Adrenal gland (tissue), 12 donors: ENCODE data around the gene NGRN. TPM values are rescaled to one million over a fixed set of nuclear protein-coding genes. Genes with fewer than 3 reads are reported as not detected.
"Not testable (repeated sequence)": the region's sequence is repeated elsewhere in the genome, so short reads cannot be mapped to it uniquely, and the experiment has no call there.

Experiments
- DNase-seq, 7 donors: peaks; one replicate each; pipeline ENCODE4 v3.0.0-alpha.2; 2019 to 2020
- H3K27ac ChIP-seq, 5 donors: fragments of 200-600 bp; sonication (generic) in 4 of 5; 1 replicate in 3 of 5; 2 replicates in 2 of 5; pipeline versions ENCODE4 v1.5.1 to v1.8.0; 2016 to 2020; ENCODE audit warnings: mild to moderate bottlenecking in 1 of 5
- H3K27me3 ChIP-seq: fragments of 200-600 bp; 2 replicates; pipeline ENCODE4 v1.8.0; 2021
- H3K36me3 ChIP-seq, 2 donors: fragments of 200-600 bp; replicated peaks in 1 of 2; 1 replicate in 1 of 2; 2 replicates in 1 of 2; pipeline versions ENCODE4 v1.5.1 to v1.8.0; 2018 to 2022
- H3K4me1 ChIP-seq, 2 donors: fragments of 200-600 bp; replicated peaks in 1 of 2; 1 replicate in 1 of 2; 2 replicates in 1 of 2; pipeline versions ENCODE4 v1.5.1 to v1.8.0; 2018 to 2021
- H3K4me3 ChIP-seq, 4 donors: fragments of 200-600 bp; sonication (generic) in 3 of 4; one replicate each; pipeline ENCODE4 v1.5.1; 2016 to 2018
- H3K9me3 ChIP-seq, 3 donors: fragments of 200-600 bp; sonication (generic) in 1 of 3; replicated peaks in 1 of 3; 1 replicate in 2 of 3; 2 replicates in 1 of 3; pipeline versions ENCODE4 v1.5.1 to v1.8.0; 2016 to 2021
- CTCF ChIP-seq, 6 experiments: fragments of 450-650 bp in 4 of 6; fragments of 200-600 bp in 2 of 6; sonication (generic) in 1 of 6; IDR thresholded peaks; 1 replicate in 5 of 6; 2 replicates in 1 of 6; pipeline versions ENCODE4 v1.5.1 to v1.8.0; 2016 to 2021; ENCODE audit warnings: antibody characterized with exemption in 6 of 6, mild to moderate bottlenecking in 2 of 6, moderate library complexity in 1 of 6
- POLR2A ChIP-seq, 2 donors: fragments of 450-650 bp; IDR thresholded peaks; one replicate each; pipeline ENCODE4 v1.6.1; 2017; ENCODE audit warnings: antibody characterized with exemption in 2 of 2, mild to moderate bottlenecking in 2 of 2, moderate library complexity in 1 of 2
- WGBS, 4 donors: extraction: QIAGEN DNeasy Blood & Tissue Kit in 2 of 4; methylation state at CpG; one replicate each; pipeline versions ENCODE4 v1.1.5 to v1.1.7; 2013 to 2017; 5-methylcytosine and 5-hydroxymethylcytosine counted together
- intact Hi-C, 2 donors: fragments of 100-400 bp; cut with DNase I; formaldehyde crosslinking; loops; one replicate each; pipeline versions ENCODE4 v1.14.1 to v1.15.0; 2022 to 2023
- polyA plus RNA-seq, 3 donors: library from polyadenylated mRNA; stranded (reverse); fragments of 200-250 nt in 2 of 3; fragments of 350-450 nt in 1 of 3; fragmentation: Illumina TruSeq in 1 of 3; extraction: RNeasy Lipid Tissue Mini Kit (QIAGEN cat#74804) in 1 of 3; gene quantifications; one replicate each; pipeline ENCODE4 v1.2.3, GENCODE V29; 2013 to 2014
- total RNA-seq, 9 donors: library from RNA; depleted of rRNA in 4 of 9; stranded (reverse); fragments of >200 nt in 4 of 9; fragments of 120-200 nt in 1 of 9; fragmentation: NEBNext Ultra II Directional in 1 of 9; extraction: Animal tissue kit (Norgen Biotek cat#: 25700) in 1 of 9; gene quantifications; one replicate each; pipeline versions ENCODE4 v1.1.0 to v1.2.4, GENCODE V29; 2013 to 2023
- donor health status: healthy with polysubstance abuse.
- donor health status: Bipolar disorder and iron deficiency.
- donor health status: DM: yes; HTN: yes; CAD: no.
- donor health status: DM: no; HTN: no; CAD: no.
- donor health status: DM: no; HTN: no; CAD: no.
- donor health status: DM: yes; HTN: yes; CAD: no.

Gene NGRN
- total and polyA plus RNA-seq, 12 donors = 53.5 to 133 (median 103) TPM

DNA sequence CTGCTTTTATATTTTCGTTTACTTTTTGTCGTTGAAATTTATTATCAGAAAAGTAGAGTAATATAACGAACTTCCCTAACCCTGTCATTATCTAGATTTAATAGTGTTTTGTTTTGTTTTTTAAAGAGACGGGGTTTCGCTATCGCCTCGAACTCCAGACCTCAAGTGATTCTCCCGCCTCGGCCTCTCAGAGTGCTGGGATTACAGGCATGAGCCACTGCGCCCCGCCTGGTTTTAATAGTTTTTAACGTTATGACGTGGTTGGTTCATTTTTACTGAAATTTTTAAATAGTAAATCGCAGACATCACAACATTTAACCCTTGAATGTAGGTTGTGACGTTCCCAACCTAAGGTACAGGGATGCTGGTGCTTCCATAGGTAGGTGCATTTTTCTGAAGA, 1.0 kb downstream of the NGRN start:
- no peaks in the 10 kb centered on the region for H3K27me3 ChIP-seq
- intact Hi-C loops = no loop called here
- H3K9me3 ChIP-seq = no peaks in the 10 kb centered on the region
- TF ChIP-seq POLR2A (IDR thresholded peaks at IDR 0.05) = no peak
- no peak for TF ChIP-seq CTCF (IDR thresholded peaks at IDR 0.05)
- peak in 3 of 7 donors; percentile 44 to 66 (median 46) for DNase-seq
- H3K4me1 ChIP-seq = peaks cover 20 to 57% of the 10 kb centered on the region in 2 donors
- WGBS, 4 donors = 10 to 15% (median 13%) methylated on average over 15 of the region's 15 CpGs
- H3K4me3 ChIP-seq = peak overlapping the region in 2 of 4 donors; percentile 64 to 71
- H3K36me3 ChIP-seq = peaks cover 0 to 18% of the 10 kb centered on the region in 2 donors
- H3K27ac ChIP-seq = peak overlapping the region; percentile 94 to 96 (median 96)

DNA sequence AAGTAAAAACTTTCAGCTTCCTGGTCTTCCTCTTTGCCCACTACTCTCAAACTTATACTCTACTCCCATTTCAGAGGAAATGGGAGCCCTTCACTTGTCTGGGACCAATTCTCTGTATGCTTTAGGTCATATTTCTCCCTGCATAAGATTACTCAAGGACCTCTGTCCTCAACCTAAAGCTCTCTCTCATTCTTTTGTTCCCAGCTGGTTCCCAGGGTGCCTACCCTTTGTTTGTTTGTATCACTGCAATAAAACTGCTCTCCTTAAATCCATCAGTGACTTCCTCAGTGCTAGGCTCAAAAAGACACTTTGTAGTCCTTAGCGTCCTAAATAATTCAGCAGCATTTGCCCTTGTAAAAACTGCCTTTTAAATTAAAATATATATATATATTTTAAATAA, 2.9 kb downstream of the NGRN start:
- no peaks in the 10 kb centered on the region for H3K27me3 ChIP-seq
- DNase-seq = no peak
- no peak for TF ChIP-seq CTCF (IDR thresholded peaks at IDR 0.05)
- intact Hi-C loops = no loop called here
- 44 to 64% (median 51%) methylated on average over 1 of the region's 1 CpG for WGBS, 4 donors
- no peaks in the 10 kb centered on the region for H3K9me3 ChIP-seq
- peaks cover 20 to 57% of the 10 kb centered on the region in 2 donors for H3K4me1 ChIP-seq
- H3K4me3 ChIP-seq = no peak overlapping the region
- peaks cover 0 to 30% of the 10 kb centered on the region in 2 donors for H3K36me3 ChIP-seq
- H3K27ac ChIP-seq = no peak overlapping the region

GRCh38 chr15:90270502-90271150, 5.2 kb downstream of the NGRN start:
- Histone ChIP-seq H3K36me3 (peaks cover 0 to 30% of the 10 kb centered on the region in 2 donors), H3K4me3 (no peak overlapping the region), H3K27ac (no peak overlapping the region), H3K4me1 (peaks cover 12 to 47% of the 10 kb centered on the region in 2 donors), H3K27me3 (no peaks in the 10 kb centered on the region), H3K9me3 (no peaks in the 10 kb centered on the region)
- intact Hi-C loops = no loop called here
- TF ChIP-seq CTCF (IDR thresholded peaks at IDR 0.05) (no peak), POLR2A (IDR thresholded peaks at IDR 0.05) (no peak)
- 83 to 90% (median 84%) methylated on average over 10 of the region's 10 CpGs for WGBS, 4 donors
- DNase-seq = no peak

DNA sequence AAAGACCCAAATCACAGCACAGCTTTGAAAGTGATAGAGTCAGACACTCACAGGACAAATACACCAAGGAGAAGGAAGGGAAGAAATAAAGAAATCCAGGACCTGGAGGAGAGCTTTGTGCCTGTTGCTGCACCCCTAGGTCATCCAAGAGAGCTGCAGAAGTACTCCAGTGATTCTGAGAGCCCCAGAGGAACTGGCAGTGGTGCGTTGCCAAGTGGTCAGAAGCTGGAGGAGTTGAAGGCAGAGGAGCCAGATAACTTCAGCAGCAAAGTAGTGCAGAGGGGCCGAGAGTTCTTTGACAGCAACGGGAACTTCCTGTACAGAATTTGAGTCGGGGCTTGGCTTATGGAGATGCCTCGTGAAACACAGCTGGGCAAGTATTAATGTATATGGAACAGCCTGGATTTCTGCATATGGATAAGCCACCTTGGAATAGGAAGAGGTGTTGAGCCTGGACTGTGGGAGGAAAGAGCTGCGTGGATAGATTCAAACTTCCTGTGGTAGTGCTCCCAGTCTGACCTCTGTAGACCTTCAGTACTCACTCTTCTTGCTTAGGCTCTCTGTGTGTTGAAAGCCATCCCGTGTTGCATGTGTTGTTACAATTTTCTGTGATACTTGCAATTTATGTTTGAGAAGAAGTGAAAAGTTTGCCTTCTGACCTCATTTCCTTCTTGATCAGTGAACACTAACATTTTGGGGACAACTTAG, 6.1 kb downstream of the NGRN start:
- no peak for DNase-seq
- Histone ChIP-seq H3K27me3 (no peaks in the 10 kb centered on the region), H3K4me1 (peaks cover 10 to 44% of the 10 kb centered on the region in 2 donors), H3K36me3 (peaks cover 0 to 30% of the 10 kb centered on the region in 2 donors), H3K9me3 (no peaks in the 10 kb centered on the region), H3K4me3 (no peak overlapping the region), H3K27ac (no peak overlapping the region)
- no peak for TF ChIP-seq POLR2A (IDR thresholded peaks at IDR 0.05)
- no peak for TF ChIP-seq CTCF (IDR thresholded peaks at IDR 0.05)
- WGBS, 4 donors = 71 to 75% (median 74%) methylated on average over 7 of the region's 7 CpGs
- intact Hi-C loops = no loop called here

GRCh38 chr15:90278467-90278866, 13.0 kb downstream of the NGRN start:
- H3K27ac ChIP-seq, H3K36me3 ChIP-seq, H3K27me3 ChIP-seq, H3K9me3 ChIP-seq, intact Hi-C loops, H3K4me1 ChIP-seq, H3K4me3 ChIP-seq: not testable (repeated sequence)
- peak in 1 of 7 donors; percentile 27 for DNase-seq
- WGBS, 4 donors = 93 to 96% (median 95%) methylated on average over 11 to 12 of the region's 12 CpGs

DNA sequence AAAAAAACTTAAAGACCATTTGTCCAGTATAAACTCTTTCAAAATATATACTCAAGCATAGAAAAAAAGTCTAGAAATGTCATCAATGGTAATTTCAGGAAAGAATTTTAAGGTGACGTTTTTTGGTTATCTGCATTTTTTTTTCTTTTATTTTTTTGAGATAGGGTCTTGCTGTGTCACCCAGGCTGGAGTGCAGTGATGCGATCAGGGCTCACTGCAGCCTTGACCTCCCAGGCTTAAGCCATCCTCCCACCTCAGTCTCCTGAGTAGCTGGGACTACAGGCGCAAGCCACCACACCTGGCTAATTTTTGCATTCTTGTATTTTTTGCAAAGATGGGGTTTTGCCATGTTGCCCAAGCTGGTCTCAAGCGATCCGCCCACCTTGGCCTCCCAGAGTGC, 15.3 kb downstream of the NGRN start:
- H3K9me3 ChIP-seq, H3K4me3 ChIP-seq, intact Hi-C loops, H3K27me3 ChIP-seq, DNase-seq, H3K27ac ChIP-seq, H3K36me3 ChIP-seq, H3K4me1 ChIP-seq: not testable (repeated sequence)
- WGBS, 4 donors = 79 to 91% (median 89%) methylated on average over 5 of the region's 5 CpGs

- 48 to 69% (median 63%) methylated on average over 6 of the region's 6 CpGs for WGBS, 4 donors
- H3K27me3 ChIP-seq, H3K27ac ChIP-seq, H3K9me3 ChIP-seq, H3K4me1 ChIP-seq, H3K36me3 ChIP-seq, intact Hi-C loops, H3K4me3 ChIP-seq, DNase-seq: not testable (repeated sequence)
Measured at GRCh38 chr15:90281637-90282036, 16.2 kb downstream of the NGRN start.
